GM19463 (cell line): ENCODE data around the gene F3.
A peak's percentile ranks its signal among the peaks of the same experiment; 100 is the strongest.
"Not testable (repeated sequence)": the region's sequence is repeated elsewhere in the genome, so short reads cannot be mapped to it uniquely, and the experiment has no call there.

ENCODE experiments used
- ATAC-seq: cut with Tn5 transposase; IDR thresholded peaks from one replicate; pipeline ENCODE4 v1.9.1; 2021; ENCODE audit warnings: mild to moderate bottlenecking, moderate library complexity; ENCODE audit not compliant: unreplicated experiment

The F3 gene

GRCh38 chr1:94541246-94542087, at the start of gene F3:
TSS of gene F3 (minus strand) at chr1:94541759. CDS start at chr1:94541636, 123 bp downstream.
- peak; percentile 93 for ATAC-seq

- ATAC-seq: no peak
Measured at GRCh38 chr1:94590203-94591137, 48.9 kb upstream of the F3 start.

GRCh38 chr1:94589728-94590127, 48.2 kb upstream of the F3 start:
- ATAC-seq: no peak

- ATAC-seq: no peak
Measured at GRCh38 chr1:94582565-94582964, 41.0 kb upstream of the F3 start.

- no peak for ATAC-seq
Measured at GRCh38 chr1:94580367-94581115, 39.0 kb upstream of the F3 start.

- no peak for ATAC-seq
Measured at GRCh38 chr1:94579876-94580294, 38.3 kb upstream of the F3 start.

GRCh38 chr1:94578856-94579255, 37.3 kb upstream of the F3 start:
- no peak for ATAC-seq

- ATAC-seq: not testable (repeated sequence)
Measured at GRCh38 chr1:94573917-94574316, 32.4 kb upstream of the F3 start.

GRCh38 chr1:94572780-94573179, 31.2 kb upstream of the F3 start:
- no peak for ATAC-seq

GRCh38 chr1:94570965-94571364, 29.4 kb upstream of the F3 start:
- ATAC-seq: not testable (repeated sequence)

GRCh38 chr1:94568806-94569205, 27.2 kb upstream of the F3 start:
- ATAC-seq: not testable (repeated sequence)

- ATAC-seq: not testable (repeated sequence)
Measured at GRCh38 chr1:94567975-94568607, 26.5 kb upstream of the F3 start.

- not testable (repeated sequence) for ATAC-seq
Measured at GRCh38 chr1:94566436-94566835, 24.9 kb upstream of the F3 start.

GRCh38 chr1:94565901-94566300, 24.3 kb upstream of the F3 start:
- no peak for ATAC-seq

GRCh38 chr1:94562519-94563260, 21.1 kb upstream of the F3 start:
- no peak for ATAC-seq

GRCh38 chr1:94560333-94560732, 18.8 kb upstream of the F3 start:
- ATAC-seq: no peak

- no peak for ATAC-seq
Measured at GRCh38 chr1:94559921-94560320, 18.4 kb upstream of the F3 start.

- no peak for ATAC-seq
Measured at GRCh38 chr1:94555091-94555490, 13.5 kb upstream of the F3 start.

- no peak for ATAC-seq
Measured at GRCh38 chr1:94554580-94554979, 13.0 kb upstream of the F3 start.

- ATAC-seq: no peak
Measured at GRCh38 chr1:94553931-94554330, 12.4 kb upstream of the F3 start.
